ENCODE results near the gene CFDP1.
"Not testable (repeated sequence)": the region's sequence is repeated elsewhere in the genome, so short reads cannot be mapped to it uniquely, and the experiment has no call there.

CFDP1 gene

DNA sequence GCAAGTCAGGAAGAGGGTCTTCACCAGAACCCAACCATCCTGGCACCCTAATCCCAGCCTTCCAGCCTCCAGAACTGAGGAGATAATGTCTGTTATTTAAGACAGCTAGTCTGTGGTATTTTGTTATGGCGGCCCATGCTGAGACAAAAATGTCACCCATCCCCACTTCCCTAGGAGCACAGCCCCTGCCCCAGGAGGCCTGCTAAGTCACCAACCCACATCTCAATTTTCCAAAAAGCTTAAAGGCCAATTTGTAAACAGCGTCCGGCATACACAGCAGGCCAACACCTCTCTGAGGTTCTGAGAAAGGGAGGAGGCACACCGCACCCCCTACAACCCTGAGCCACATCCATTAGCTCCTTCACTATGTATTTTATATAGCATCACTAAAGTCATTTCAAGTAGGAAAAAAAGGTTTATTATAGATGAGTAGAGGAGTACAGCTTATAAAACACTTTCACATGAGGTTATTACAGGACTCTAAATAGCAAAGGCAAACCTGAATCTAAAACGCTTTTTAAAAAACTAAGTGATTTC, 24.2 kb upstream of the CFDP1 start:
- H3K9me3 ChIP-seq (ENCODE audit: insufficient read depth, low read length, severe bottlenecking) = no peaks in the 10 kb centered on the region
- no peak overlapping the region for H3K4me3 ChIP-seq (ENCODE audit: low read depth in 1 of 2, low read length in 2 of 2)
- no peak overlapping the region for H3K4me2 ChIP-seq (ENCODE audit: insufficient read depth, low read length)
- peaks cover 6% of the 10 kb centered on the region; the same call in 1 of the 2 replicates for H3K36me3 ChIP-seq (ENCODE audit: insufficient read depth, low read length)
- no peak overlapping the region for H2AFZ ChIP-seq (ENCODE audit: low read depth, low read length)
- H3K27ac ChIP-seq (ENCODE audit: low read length) = no peak overlapping the region
- no peaks in the 10 kb centered on the region for H3K27me3 ChIP-seq (ENCODE audit: insufficient read depth, low read length, poor library complexity)
- no peak overlapping the region for H3K9ac ChIP-seq (ENCODE audit: low read depth, low read length)
- H3K4me1 ChIP-seq (ENCODE audit: insufficient read depth, low read length) = peaks cover 14% of the 10 kb centered on the region
- H3K79me2 ChIP-seq (ENCODE audit: insufficient read depth, low read length) = peaks cover 97% of the 10 kb centered on the region
- DNase-seq (no peak), ATAC-seq (ENCODE audit: insufficient read depth, low read depth) (no peak)
- peaks cover 80% of the 10 kb centered on the region for H4K20me1 ChIP-seq (ENCODE audit: insufficient read depth, low read length)
- TF ChIP-seq EZH2 (IDR thresholded peaks at IDR 0.05; ENCODE audit: borderline replicate concordance, low read depth, low read length, severe bottlenecking) = no peak
- TF ChIP-seq, protein P1, sequence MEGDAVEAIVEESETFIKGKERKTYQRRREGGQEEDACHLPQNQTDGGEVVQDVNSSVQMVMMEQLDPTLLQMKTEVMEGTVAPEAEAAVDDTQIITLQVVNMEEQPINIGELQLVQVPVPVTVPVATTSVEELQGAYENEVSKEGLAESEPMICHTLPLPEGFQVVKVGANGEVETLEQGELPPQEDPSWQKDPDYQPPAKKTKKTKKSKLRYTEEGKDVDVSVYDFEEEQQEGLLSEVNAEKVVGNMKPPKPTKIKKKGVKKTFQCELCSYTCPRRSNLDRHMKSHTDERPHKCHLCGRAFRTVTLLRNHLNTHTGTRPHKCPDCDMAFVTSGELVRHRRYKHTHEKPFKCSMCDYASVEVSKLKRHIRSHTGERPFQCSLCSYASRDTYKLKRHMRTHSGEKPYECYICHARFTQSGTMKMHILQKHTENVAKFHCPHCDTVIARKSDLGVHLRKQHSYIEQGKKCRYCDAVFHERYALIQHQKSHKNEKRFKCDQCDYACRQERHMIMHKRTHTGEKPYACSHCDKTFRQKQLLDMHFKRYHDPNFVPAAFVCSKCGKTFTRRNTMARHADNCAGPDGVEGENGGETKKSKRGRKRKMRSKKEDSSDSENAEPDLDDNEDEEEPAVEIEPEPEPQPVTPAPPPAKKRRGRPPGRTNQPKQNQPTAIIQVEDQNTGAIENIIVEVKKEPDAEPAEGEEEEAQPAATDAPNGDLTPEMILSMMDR (IDR thresholded peaks at IDR 0.05; ENCODE audit: borderline replicate concordance, extremely low read depth, low read length, poor library complexity, severe bottlenecking) = no peak

GRCh38 chr16:75456971-75457370, 23.7 kb upstream of the CFDP1 start:
- ATAC-seq (ENCODE audit: insufficient read depth, low read depth) (no peak), DNase-seq (no peak)
- TF ChIP-seq, protein P1 (IDR thresholded peaks at IDR 0.05; ENCODE audit: borderline replicate concordance, extremely low read depth, low read length, poor library complexity, severe bottlenecking) = no peak
- TF ChIP-seq EZH2 (IDR thresholded peaks at IDR 0.05; ENCODE audit: borderline replicate concordance, low read depth, low read length, severe bottlenecking) = no peak
- no peaks in the 10 kb centered on the region for H3K27me3 ChIP-seq (ENCODE audit: insufficient read depth, low read length, poor library complexity)
- H4K20me1 ChIP-seq (ENCODE audit: insufficient read depth, low read length) = peaks cover 78% of the 10 kb centered on the region
- no peak overlapping the region for H3K9ac ChIP-seq (ENCODE audit: low read depth, low read length)
- no peak overlapping the region for H3K4me3 ChIP-seq (ENCODE audit: low read depth in 1 of 2, low read length in 2 of 2)
- H3K36me3 ChIP-seq (ENCODE audit: insufficient read depth, low read length) = peaks cover 6% of the 10 kb centered on the region; the same call in 1 of the 2 replicates
- H3K79me2 ChIP-seq (ENCODE audit: insufficient read depth, low read length) = peaks cover 96% of the 10 kb centered on the region
- no peaks in the 10 kb centered on the region for H3K9me3 ChIP-seq (ENCODE audit: insufficient read depth, low read length, severe bottlenecking)
- no peak overlapping the region for H2AFZ ChIP-seq (ENCODE audit: low read depth, low read length)
- H3K27ac ChIP-seq (ENCODE audit: low read length) = no peak overlapping the region
- no peak overlapping the region for H3K4me2 ChIP-seq (ENCODE audit: insufficient read depth, low read length)
- H3K4me1 ChIP-seq (ENCODE audit: insufficient read depth, low read length) = peaks cover 8% of the 10 kb centered on the region

DNA sequence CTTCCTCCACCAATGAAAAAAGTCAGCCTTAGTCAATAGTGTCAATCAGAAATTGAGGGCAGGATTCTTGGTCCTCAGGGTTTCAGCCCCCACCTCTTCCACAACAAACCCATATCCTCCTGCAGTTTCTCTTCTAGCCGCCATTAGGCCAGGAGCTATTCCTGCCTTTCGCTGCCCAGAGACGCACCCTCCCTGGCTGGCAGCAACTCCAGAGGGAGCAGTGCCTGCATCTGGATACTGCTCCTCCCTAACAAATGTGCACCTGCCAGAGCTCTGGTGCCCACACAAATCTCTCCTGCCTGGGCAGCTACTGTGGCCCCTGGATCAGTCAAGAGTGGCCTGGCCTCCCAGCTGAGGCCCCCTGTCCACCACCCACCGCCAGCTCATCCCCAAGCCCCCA, 23.2 kb upstream of the CFDP1 start:
- not testable (repeated sequence) for H3K4me3 ChIP-seq (ENCODE audit: low read depth in 1 of 2, low read length in 2 of 2); H3K4me1 ChIP-seq (ENCODE audit: insufficient read depth, low read length); H3K9ac ChIP-seq (ENCODE audit: low read depth, low read length); H3K27ac ChIP-seq (ENCODE audit: low read length); H3K27me3 ChIP-seq (ENCODE audit: insufficient read depth, low read length, poor library complexity); DNase-seq; H2AFZ ChIP-seq (ENCODE audit: low read depth, low read length); H3K36me3 ChIP-seq (ENCODE audit: insufficient read depth, low read length); ATAC-seq (ENCODE audit: insufficient read depth, low read depth); H3K4me2 ChIP-seq (ENCODE audit: insufficient read depth, low read length); H3K9me3 ChIP-seq (ENCODE audit: insufficient read depth, low read length, severe bottlenecking)
- Histone ChIP-seq H3K79me2 (ENCODE audit: insufficient read depth, low read length) (peaks cover 94% of the 10 kb centered on the region), H4K20me1 (ENCODE audit: insufficient read depth, low read length) (peaks cover 73% of the 10 kb centered on the region)

DNA sequence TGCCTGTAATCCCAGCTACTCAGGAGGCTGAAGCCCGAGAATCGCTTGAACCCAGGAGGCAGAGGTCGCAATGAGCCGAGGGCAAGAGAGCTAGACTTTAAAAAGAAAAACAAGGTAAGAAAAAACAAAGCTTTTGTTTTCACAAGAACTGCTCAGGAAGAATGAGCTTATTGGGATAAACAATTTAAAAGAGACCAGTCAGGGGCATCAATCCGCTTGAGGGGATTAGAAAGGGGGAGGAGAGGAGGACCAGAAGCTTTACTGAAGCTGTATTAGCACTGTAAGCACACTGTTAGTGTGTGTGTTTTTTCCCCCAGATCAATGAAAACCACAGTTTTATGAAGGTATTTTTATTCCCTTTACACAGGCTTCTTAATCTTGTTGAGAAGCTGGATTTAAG, 22.4 kb upstream of the CFDP1 start:
- Histone ChIP-seq H3K9me3 (ENCODE audit: insufficient read depth, low read length, severe bottlenecking) (no peaks in the 10 kb centered on the region), H3K79me2 (ENCODE audit: insufficient read depth, low read length) (peaks cover 90% of the 10 kb centered on the region), H2AFZ (ENCODE audit: low read depth, low read length) (no peak overlapping the region), H3K27ac (ENCODE audit: low read length) (no peak overlapping the region), H3K27me3 (ENCODE audit: insufficient read depth, low read length, poor library complexity) (no peaks in the 10 kb centered on the region), H4K20me1 (ENCODE audit: insufficient read depth, low read length) (peaks cover 66% of the 10 kb centered on the region), H3K9ac (ENCODE audit: low read depth, low read length) (no peak overlapping the region), H3K36me3 (ENCODE audit: insufficient read depth, low read length) (peaks cover 15% of the 10 kb centered on the region), H3K4me1 (ENCODE audit: insufficient read depth, low read length) (no peaks in the 10 kb centered on the region), H3K4me3 (ENCODE audit: low read depth in 1 of 2, low read length in 2 of 2) (no peak overlapping the region), H3K4me2 (ENCODE audit: insufficient read depth, low read length) (no peak overlapping the region)
- TF ChIP-seq, protein P1 (IDR thresholded peaks at IDR 0.05; ENCODE audit: borderline replicate concordance, extremely low read depth, low read length, poor library complexity, severe bottlenecking) = no peak
- no peak for TF ChIP-seq EZH2 (IDR thresholded peaks at IDR 0.05; ENCODE audit: borderline replicate concordance, low read depth, low read length, severe bottlenecking)
- ATAC-seq (ENCODE audit: insufficient read depth, low read depth) (no peak), DNase-seq (no peak)
